H1 (cell line): ENCODE data around the gene FANCE. TPM values are rescaled to one million over a fixed set of nuclear protein-coding genes. Genes with fewer than 3 reads are reported as not detected.

ENCODE experiments used
- ATF3 ChIP-seq: IDR thresholded peaks from 2 replicates; pipeline ENCODE4 v1.6.1; 2011; ENCODE audit warnings: low read depth, mild to moderate bottlenecking, low read length; ENCODE audit not compliant: insufficient read depth
- BCL11A ChIP-seq, 2 experiments: IDR thresholded peaks; one replicate each; pipeline ENCODE4 v1.6.1; 2011; ENCODE audit warnings: low read depth in 2 of 2, low read length in 2 of 2, mild to moderate bottlenecking in 2 of 2
- BRCA1 ChIP-seq: IDR thresholded peaks from 2 replicates; pipeline ENCODE4 v1.6.1; 2012; ENCODE audit warnings: low read depth, low read length, improper control_type of control experiment
- CHD7 ChIP-seq: fragments of 300-600 bp; sonication (generic); IDR thresholded peaks from 2 replicates; pipeline ENCODE4 v1.7.1; 2012; ENCODE audit warnings: low read length, moderate library complexity, mild to moderate bottlenecking, inconsistent platforms; ENCODE audit not compliant: insufficient replicate concordance
- HDAC6 ChIP-seq: IDR thresholded peaks from one replicate; pipeline ENCODE4 v1.7.1; 2012; ENCODE audit warnings: low read depth, mild to moderate bottlenecking, inconsistent platforms, low read length, moderate library complexity
- MAX ChIP-seq: IDR thresholded peaks from 2 replicates; pipeline ENCODE4 v1.6.1; 2012; ENCODE audit warnings: inconsistent platforms
- NRF1 ChIP-seq: IDR thresholded peaks from 2 replicates; pipeline ENCODE4 v1.6.1; 2011; ENCODE audit warnings: mild to moderate bottlenecking, low read depth, low read length, improper control_type of control experiment
- PHF8 ChIP-seq: fragments of 200-600 bp; sonication (generic); conservative IDR thresholded peaks from 2 replicates; pipeline ENCODE4 v1.7.1; 2012; ENCODE audit warnings: low read depth, mild to moderate bottlenecking, inconsistent platforms, low read length, moderate library complexity
- RAD21 ChIP-seq, 2 experiments: IDR thresholded peaks in 1 of 2; conservative IDR thresholded peaks in 1 of 2; 2 replicates each; pipeline ENCODE4 v1.6.1; 2011; ENCODE audit warnings: low read depth in 2 of 2, low read length in 2 of 2, improper control_type of control experiment in 1 of 2, inconsistent platforms in 1 of 2, mild to moderate bottlenecking in 1 of 2, moderate library complexity in 1 of 2
- polyA plus RNA-seq, 7 experiments: library from polyadenylated mRNA; depleted of rRNA in 3 of 7; stranded (reverse) in 5 of 7; unstranded in 2 of 7; fragments of >200 nt in 5 of 7; fragments of 200-250 nt in 2 of 7; gene quantifications; 1 replicate in 5 of 7; 2 replicates in 1 of 7; 4 replicates in 1 of 7; pipeline versions ENCODE4 v1.2.1 to v1.2.3, GENCODE V29; 2011 to 2013; ENCODE audit warnings: missing spikeins in 2 of 7, mixed read lengths in 2 of 7
- total RNA-seq: library from RNA; stranded (reverse); fragmentation: NEBNext Ultra II Directional; extraction: Animal tissue kit (Norgen Biotek cat#: 25700); gene quantifications from 2 replicates; pipeline ENCODE4 v1.2.1, GENCODE V29; 2021

FANCE gene
- total and polyA plus RNA-seq, 2 of the 8 experiments (the other 6 are each of a cell fraction or from before 2014, with no cell fraction given) = 16.1 to 17.0 TPM

GRCh38 chr6:35428421-35429149 is 23.6 kb upstream of the FANCE start (continued):
- TF ChIP-seq CHD7 = no peak
- TF ChIP-seq NRF1 = no peak
- no peak for TF ChIP-seq BCL11A (IDR thresholded peaks at IDR 0.05; ENCODE audit: low read depth in 2 of 2, low read length in 2 of 2)
- TF ChIP-seq ATF3 = no peak
- no peak for TF ChIP-seq MAX
- TF ChIP-seq RAD21 (IDR thresholded peaks at IDR 0.05 in 1 of 2, conservative IDR thresholded peaks at IDR 0.05 in 1 of 2; ENCODE audit: low read depth in 2 of 2, low read length in 2 of 2) = no peak
- TF ChIP-seq HDAC6 = no peak
- no peak for TF ChIP-seq BRCA1
- no peak for TF ChIP-seq PHF8
